ENCODE data around the gene CMC1.

The CMC1 gene

GRCh38 chr3:28328188-28329151 lies 87.1 kb downstream of the CMC1 start:
- TF ChIP-seq, protein P1, sequence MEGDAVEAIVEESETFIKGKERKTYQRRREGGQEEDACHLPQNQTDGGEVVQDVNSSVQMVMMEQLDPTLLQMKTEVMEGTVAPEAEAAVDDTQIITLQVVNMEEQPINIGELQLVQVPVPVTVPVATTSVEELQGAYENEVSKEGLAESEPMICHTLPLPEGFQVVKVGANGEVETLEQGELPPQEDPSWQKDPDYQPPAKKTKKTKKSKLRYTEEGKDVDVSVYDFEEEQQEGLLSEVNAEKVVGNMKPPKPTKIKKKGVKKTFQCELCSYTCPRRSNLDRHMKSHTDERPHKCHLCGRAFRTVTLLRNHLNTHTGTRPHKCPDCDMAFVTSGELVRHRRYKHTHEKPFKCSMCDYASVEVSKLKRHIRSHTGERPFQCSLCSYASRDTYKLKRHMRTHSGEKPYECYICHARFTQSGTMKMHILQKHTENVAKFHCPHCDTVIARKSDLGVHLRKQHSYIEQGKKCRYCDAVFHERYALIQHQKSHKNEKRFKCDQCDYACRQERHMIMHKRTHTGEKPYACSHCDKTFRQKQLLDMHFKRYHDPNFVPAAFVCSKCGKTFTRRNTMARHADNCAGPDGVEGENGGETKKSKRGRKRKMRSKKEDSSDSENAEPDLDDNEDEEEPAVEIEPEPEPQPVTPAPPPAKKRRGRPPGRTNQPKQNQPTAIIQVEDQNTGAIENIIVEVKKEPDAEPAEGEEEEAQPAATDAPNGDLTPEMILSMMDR (IDR thresholded peaks at IDR 0.05; ENCODE audit: borderline replicate concordance, control extremely low read depth, extremely low read depth, insufficient read depth, missing control alignments), result peak; percentile 30
- in situ Hi-C loops (cut with MboI; ENCODE audit: low sequenced_read_pairs, unreplicated experiment), result loop anchor here (25.0 kb wide), 1 partner anchor 1016 kb away; no protein-coding TSS in a partner anchor
- DNase-seq (ENCODE audit: low spot score), result no peak

- no peak for DNase-seq (ENCODE audit: low spot score)
- TF ChIP-seq, protein P1 (IDR thresholded peaks at IDR 0.05; ENCODE audit: borderline replicate concordance, control extremely low read depth, extremely low read depth, insufficient read depth, missing control alignments), result no peak
- in situ Hi-C loops (cut with MboI; ENCODE audit: low sequenced_read_pairs, unreplicated experiment), result loop anchor here (25.0 kb wide), 1 partner anchor 1022 kb away; no protein-coding TSS in a partner anchor
These were observed 93.1 kb downstream of the CMC1 start for GRCh38 chr3:28334552-28334951.

DNA sequence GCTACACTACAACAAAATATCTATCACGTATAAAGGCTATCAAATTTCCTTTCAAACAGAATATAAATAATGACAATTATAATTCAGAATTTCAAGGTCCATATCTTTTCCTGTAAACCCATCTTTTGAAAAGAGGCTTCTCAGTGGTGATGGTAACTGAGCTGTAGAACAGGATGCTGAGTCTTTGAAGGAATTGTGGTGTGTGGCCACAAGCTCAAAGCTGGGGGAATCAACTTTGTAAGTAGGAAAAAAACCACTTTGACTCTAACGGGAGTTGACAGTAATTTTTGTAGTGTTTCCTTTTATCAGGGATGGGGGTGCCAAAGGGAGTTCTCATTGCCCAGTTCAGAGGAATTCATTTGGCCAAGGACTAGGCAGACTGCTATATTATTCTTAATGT lies 93.8 kb downstream of the CMC1 start:
- TF ChIP-seq, protein P1 (IDR thresholded peaks at IDR 0.05; ENCODE audit: borderline replicate concordance, control extremely low read depth, extremely low read depth, insufficient read depth, missing control alignments), result no peak
- DNase-seq (ENCODE audit: low spot score), result no peak
- in situ Hi-C loops (cut with MboI; ENCODE audit: low sequenced_read_pairs, unreplicated experiment), result loop anchor here (25.0 kb wide), 1 partner anchor 1023 kb away; no protein-coding TSS in a partner anchor

DNA sequence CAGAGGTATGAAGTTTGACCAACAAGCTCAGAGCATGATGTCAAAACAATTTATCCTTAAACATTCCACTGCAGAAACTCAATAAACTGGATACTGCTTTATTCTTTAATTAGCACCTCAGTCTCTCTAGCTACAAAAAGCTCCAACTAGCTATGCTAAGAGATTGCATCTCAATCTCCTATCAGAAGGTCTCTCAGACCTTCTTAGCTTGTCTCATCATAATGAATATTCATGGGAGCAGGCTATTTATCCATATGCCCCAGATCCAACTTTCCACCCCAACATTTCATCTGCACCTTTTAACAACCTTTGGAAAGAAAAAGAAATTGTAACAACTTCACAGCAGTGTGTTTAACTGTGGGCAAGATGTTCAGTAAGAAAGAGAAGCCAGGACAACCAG lies 95.8 kb downstream of the CMC1 start:
- in situ Hi-C loops (cut with MboI; ENCODE audit: low sequenced_read_pairs, unreplicated experiment), result loop anchor here (25.0 kb wide), 1 partner anchor 1025 kb away; no protein-coding TSS in a partner anchor
- DNase-seq (ENCODE audit: low spot score), result no peak
- TF ChIP-seq, protein P1 (IDR thresholded peaks at IDR 0.05; ENCODE audit: borderline replicate concordance, control extremely low read depth, extremely low read depth, insufficient read depth, missing control alignments), result no peak

- DNase-seq (ENCODE audit: low spot score), result no peak
- TF ChIP-seq, protein P1 (IDR thresholded peaks at IDR 0.05; ENCODE audit: borderline replicate concordance, control extremely low read depth, extremely low read depth, insufficient read depth, missing control alignments), result no peak
- in situ Hi-C loops (cut with MboI; ENCODE audit: low sequenced_read_pairs, unreplicated experiment), result loop anchor here (25.0 kb wide), 1 partner anchor 1031 kb away; no protein-coding TSS in a partner anchor
These were observed 101.7 kb downstream of the CMC1 start for GRCh38 chr3:28343144-28343543.

DNA sequence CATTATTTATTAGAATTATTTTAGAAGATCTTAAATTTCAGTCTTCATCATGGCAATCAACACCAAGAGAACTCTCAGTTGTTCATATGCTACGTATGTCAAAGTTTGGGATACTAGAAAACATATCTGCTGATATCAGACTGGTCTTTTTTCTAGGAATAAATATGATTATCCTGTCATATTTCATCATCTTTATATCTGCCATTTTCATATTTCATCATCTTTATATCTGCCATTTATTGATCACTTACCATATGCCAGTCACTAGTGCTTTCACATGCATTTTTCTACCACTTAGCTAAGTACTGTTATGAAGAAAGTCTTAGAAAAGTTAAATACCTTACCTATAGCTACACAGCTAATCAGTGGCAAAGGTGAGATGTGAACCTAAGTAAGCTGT lies 104.3 kb downstream of the CMC1 start:
- DNase-seq (ENCODE audit: low spot score), result no peak
- in situ Hi-C loops (cut with MboI; ENCODE audit: low sequenced_read_pairs, unreplicated experiment), result loop anchor here (25.0 kb wide), 1 partner anchor 1033 kb away; no protein-coding TSS in a partner anchor
- TF ChIP-seq, protein P1 (IDR thresholded peaks at IDR 0.05; ENCODE audit: borderline replicate concordance, control extremely low read depth, extremely low read depth, insufficient read depth, missing control alignments), result no peak

Data from GM13976 (cell line).